Right lobe of liver (tissue), 4 donors: ENCODE measurements around the gene ATPAF1.

Source experiments
- CTCF ChIP-seq, 4 donors: fragments of 200-600 bp in 3 of 4; fragments of 450-650 bp in 1 of 4; IDR thresholded peaks; one replicate each; pipeline versions ENCODE4 v1.5.1 to v1.8.0; 2016 to 2022; ENCODE audit warnings: antibody characterized with exemption in 4 of 4, mild to moderate bottlenecking in 2 of 4
- POLR2A ChIP-seq: fragments of 450-650 bp; IDR thresholded peaks from one replicate; pipeline ENCODE4 v1.6.1; 2017; ENCODE audit warnings: antibody characterized with exemption, mild to moderate bottlenecking
- donor health status: DM: no; HTN: no; CAD: no.
- donor health status: DM: no; HTN: no; CAD: no.
- donor health status: DM: no; HTN: yes; CAD: no.

DNA sequence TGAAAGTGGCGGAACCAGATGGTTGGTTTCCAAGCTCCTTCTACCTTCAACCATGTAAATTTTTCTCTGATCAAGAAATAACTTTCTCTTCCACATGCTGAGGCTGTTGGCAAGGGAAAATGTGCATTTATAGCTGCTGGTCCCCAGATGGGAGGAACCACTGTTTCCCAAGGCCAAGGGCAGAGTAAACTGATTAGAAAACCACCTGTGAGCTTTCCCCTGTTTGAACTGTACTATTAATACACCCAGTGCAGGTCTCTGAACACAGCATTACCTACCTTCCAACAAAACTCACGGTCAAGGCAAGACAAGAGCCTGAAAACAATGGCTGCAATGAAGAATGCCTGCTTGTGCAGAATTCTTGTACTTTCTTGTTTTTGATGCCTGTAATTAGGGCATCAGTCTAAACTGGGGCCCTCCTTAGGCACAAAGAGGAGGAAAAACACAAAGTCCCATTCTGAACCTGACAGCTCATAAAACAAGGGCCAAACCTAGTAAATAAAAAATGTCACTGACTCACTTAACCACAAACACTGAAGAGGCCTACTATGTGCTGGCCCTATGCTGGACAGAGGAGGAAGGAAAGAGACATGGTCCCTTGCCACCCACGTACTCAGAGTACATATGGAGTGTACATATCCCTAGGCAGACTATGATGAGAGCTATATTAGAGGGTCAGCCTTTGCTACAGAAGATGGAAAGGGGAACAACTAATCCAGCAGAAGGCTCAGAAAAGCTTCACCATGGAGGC lies 66.7 kb downstream of the ATPAF1 start:
- TF ChIP-seq CTCF (IDR thresholded peaks at IDR 0.05) = no peak
- no peak for TF ChIP-seq POLR2A
